ENCODE results near the gene CIB2.

CIB2 gene

DNA sequence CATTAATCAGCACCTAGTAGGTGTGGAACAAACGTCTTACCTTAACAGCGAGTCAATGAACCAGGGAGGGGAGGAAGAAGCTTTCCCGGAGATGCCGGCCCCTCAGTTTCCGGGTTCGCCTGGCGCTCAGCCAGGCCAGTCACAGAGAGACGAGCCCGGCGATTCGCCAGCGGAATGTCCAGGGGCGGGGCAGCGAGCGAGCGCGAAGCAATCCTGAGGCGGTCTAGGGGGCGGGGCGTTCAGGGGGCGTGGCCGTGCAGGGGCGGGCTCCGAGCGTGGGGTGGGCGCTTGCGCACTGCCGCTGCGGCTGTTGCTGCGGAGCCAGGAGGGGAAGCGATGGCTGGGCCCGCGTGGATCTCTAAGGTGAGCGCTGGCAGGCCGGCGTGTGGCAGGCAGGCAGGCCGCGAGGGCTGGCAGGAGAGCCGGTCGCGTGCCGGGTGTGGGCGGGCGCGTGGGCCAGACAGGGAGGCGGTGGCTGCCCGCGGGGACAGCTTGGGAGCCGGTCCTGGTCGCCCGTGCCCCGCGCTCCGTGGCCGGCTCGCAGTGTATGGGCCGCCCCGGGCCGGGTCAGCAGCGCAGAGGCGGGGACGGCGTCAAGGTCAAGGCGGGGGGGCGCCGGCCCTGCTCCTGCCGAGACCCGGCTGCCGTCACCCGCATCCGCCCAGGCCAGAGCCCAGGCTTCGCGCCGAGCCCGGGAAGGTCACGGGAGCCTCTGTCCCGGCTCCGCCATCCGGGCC lies 18.0 kb upstream of the CIB2 start, which contains the start of gene IDH3A:
TSS of gene IDH3A (plus strand) at position 295 of the 737 bp plus-strand sequence. CDS start at position 337, 42 bp downstream.
- peak; percentile 100 for DNase-seq

DNA sequence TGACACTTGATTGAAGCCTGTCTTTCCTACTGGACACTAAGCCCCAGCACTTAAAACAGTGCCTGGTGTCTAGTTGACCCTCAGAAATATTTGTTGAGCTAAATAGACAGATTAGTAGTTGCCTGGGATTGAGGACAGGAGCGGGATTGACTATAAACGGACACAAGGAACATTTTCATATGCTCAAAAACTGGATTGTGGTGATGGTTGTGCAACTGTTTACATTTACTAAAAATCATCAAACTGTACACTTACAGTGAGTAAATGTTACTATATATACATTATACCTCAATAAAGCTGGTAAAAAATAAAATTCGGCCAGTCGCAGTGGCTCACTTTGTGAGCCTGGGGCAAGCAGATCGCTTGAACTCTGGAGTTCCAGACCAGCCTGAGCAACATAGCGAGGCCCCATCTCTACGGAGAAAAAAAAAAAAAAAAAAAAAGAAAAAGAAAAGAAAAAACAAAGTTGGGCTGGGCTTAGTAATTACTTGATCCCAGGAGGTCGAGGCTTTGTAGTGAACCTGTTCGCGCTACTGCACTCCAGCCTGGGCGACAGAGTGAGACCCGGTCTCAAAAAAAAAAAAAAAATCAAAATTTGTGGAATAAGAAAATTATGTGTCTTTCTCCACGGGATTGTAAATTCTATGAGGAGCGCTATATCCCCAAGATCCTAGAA lies 17.3 kb upstream of the CIB2 start:
- no peak for DNase-seq

DNA sequence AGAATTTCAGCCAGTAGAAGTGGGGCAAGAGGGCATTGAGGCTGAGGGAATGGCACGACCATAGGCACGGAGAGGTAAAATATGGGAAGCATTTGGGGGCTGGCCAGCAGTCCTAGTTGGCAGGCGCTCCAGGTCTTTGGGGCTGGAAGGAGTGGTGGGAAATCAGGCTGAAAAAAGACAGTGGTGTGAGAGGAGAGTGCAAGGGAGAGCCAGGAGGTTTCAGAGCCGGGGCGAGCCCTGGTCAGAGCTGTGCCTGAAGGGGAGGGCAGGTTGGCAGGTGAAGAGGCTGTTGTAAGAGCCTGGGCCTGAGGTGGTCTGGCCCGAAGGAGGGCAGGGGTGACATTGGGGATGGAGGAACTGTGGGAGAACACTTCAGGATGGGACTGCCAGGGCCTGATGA lies 16.3 kb upstream of the CIB2 start:
- DNase-seq = no peak

DNA sequence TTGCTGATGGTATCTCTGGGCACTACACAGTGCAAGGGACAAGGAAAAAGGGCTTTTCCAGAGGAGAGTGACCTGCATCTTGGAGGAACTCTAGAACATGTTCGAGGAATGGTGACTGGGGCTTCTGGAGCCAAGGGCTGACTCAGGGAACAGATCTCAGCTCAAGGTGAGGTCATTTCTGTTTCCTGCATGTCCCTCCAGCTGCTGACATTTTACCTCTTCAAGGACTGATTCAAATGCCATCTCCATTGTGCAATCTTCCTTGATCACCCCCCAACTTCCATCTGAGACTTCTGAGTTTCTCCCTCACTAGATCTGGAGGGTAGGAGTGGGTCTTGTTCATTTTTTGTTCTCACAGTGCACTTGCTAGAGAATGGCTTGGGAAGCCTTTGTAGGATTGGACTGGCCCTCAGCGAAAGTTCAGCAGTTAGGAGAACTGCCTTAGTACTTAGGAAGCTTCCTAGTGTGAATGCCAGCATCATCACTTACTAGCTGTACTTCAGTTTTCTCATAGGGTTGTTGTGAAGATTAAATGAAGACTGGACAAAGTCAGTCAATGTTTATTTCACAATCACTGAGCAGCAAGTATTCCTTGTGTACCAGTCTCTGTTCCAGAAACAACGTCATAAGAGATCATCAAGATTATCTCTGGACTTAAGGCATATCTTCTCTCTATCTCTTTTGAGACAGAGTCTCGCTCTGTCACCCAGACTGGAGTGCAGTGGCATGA lies 15.3 kb upstream of the CIB2 start:
- no peak for DNase-seq

DNA sequence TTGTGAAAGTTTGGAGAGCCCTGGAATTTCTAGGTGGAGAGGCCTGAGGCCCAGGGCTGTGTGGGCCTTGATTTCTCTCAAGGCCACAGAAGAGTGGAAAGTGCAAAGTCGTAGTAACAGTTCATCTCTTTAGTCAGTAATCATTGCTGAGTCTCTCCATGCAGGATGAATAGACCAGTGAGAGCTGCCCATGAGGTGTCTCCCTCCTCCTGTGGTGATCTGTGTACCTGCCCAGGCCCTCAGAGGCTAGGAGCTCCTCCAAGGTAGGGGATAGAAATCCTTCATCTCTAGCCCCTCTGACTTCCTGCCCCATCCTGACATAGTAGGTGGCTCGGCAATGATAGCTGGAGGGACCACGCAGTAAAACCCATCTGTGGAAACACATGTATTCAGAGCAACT lies 11.1 kb upstream of the CIB2 start:
- no peak for DNase-seq

DNA sequence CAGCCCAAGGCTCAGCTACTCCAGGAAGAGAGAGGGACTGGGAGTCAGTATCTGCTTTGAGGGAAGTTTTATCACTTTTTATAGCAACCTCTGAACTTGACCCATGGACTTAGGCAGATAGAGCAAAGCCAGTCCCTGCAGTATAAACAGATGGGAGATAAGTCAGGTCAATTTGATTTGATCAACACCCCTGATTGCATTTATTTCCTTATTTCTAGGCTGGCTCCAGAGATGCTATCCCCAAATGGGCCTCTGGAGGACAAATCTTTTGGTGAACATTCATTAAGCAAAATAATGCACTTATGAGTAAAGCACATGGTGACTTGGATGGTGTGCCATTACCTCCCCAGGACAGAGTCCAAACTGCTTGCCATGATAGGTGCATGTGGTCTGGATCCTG lies 9.0 kb upstream of the CIB2 start:
- no peak for DNase-seq

DNA sequence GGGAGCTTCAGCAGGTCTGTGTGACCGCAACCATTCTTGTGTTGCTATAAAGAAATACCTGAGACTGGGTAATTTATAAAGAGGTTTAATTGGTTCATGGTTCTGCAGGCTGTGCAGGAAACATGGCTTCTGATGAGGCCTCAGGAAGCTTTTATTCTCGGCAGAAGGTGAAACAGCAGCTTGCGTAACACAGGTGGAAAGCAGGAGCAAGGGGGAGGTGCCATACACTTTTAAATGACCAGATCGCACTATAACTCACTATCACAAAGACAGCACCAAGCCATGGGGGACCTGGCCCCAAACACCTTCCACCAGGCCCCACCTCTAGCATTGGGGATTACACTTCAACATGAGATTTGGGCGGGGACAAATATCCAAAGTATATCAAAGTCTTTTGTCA lies 8.3 kb upstream of the CIB2 start:
- DNase-seq = no peak

DNA sequence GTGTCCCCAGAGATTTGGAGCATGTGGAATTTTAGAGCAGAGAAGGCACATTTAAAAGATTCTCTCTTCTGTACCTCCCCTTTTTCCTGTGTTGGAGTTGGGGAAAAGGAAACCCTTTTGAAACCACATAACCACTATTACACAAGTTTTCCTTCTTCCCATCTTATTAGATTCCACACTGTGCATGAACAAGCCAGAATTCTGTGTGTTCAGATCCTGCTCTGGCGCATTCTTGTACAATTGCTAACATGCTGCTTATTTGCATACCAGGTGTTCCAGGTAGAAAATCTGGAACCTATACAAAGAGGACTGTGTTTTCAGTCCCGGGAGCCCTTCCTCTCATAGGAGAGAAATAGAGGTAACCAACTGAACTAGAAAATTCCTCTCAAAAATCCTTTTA lies 2.6 kb upstream of the CIB2 start:
- DNase-seq = no peak

DNA sequence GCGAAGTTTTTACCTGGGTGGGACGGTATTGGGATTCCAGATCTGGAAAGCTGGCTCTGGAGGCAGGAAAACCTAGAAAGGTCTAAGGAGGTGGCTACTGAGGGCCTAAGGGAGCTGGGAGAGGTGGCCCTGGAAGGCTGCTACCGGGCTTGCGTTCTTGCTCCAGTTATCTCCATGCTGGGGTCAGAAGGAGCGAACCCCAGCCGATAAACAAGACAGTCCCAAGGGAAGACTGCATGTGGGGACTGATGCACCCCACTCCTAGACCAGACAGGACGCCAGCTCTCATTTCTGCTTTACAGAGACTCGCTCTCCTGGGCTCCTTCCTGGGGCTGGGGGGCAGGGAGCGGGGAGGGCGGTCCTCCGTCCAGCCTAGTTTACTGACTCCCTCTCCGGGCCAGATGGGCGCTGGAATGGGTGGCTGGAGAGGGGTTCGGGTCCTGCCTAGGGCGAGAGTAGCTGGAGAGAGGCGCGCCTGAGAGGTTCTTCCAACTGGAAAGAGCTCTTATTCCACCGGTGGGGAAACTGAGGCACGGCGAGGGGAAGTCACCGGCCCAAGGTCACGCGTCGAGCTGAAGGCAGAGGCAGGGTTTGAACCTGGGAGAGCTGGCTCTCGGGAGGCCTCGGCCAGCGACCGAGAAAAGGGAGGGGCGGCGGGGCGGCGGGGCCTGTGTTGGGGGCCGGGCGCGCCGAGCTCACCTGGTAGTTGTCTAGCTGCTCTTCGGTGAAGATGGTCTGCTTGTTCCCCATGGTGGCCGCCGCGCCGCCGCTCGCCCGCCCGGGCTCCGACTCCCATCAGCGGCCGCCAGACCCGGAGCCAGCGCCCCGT lies 565 bp downstream of the CIB2 start:
- peak; percentile 48 for DNase-seq

DNA sequence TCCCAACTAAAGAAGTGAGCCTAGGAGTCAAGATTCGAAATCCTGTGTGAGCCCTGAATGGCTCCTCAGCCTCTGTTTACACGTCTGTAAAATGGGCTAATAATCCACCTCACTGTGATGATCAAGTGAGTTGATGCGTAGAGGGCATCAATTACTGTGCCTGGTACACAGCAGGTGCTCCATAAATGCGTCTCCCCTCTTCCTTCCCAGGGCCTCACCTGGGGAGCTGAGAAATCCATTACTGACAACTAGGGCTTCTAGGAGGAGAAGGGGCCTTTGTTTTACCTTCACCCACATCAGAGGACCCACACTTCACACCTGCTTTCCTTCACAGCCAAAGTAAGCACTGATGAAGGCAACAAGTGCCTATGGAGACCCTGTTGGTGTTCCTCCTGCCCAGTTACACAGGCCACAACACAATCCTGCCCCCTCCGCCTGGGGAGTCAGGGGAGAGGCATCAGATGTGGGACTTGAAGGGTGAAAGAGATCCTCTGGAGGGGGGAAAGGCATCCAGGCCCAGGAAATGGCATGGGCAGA lies 1.4 kb downstream of the CIB2 start:
- DNase-seq = no peak

DNA sequence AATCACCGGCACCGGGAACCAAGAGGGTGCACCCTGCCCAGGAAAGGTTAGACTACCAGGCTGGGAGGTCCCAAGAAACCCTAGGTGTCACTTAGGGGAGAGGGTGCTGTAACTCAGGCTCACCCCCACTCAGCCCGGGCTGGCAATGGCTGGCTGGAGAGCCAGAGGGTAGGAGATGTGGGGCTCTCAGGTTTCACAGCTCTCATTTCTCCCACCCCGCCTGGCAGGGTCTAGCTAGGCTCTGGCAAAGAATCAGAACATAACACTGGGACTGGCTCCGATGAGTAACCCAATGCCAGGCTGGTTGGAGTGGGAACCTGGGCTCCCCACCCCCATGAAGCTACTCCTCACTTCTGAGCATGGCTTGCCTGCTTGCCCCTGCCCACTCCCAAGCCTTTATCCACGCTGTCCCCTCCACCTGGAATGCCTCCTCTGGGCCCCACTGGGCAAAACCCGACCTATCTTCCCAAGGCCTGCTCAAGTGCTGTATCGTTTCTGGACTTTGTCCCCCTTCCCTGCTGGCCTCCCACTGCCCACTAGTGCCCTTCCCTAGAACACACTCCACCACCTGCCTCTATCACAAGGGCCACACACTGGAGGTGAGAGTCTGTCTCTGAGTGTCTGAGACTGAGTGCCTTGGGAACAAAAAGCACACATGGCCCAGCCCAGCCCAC lies 2.0 kb downstream of the CIB2 start:
- no peak for DNase-seq

DNA sequence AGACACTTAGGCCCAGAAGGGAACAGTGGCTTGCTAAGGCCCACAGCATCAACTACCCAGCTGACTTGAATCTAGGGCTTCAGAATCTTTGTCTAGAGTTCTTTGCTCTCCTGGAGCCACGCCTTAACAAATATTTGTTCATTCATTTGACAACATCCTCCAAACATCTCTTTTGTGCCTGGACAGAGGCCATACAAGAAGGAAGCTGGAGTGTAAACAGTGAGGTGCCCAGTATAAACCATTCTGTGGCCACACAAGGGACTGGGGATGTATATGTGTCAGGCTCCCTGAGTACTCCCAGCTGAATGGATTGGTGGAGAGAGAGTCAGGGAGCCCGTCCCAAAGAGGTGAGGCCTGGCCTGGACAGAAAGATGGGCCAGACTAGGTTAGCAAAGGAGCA lies 3.4 kb downstream of the CIB2 start:
- DNase-seq = no peak

DNA sequence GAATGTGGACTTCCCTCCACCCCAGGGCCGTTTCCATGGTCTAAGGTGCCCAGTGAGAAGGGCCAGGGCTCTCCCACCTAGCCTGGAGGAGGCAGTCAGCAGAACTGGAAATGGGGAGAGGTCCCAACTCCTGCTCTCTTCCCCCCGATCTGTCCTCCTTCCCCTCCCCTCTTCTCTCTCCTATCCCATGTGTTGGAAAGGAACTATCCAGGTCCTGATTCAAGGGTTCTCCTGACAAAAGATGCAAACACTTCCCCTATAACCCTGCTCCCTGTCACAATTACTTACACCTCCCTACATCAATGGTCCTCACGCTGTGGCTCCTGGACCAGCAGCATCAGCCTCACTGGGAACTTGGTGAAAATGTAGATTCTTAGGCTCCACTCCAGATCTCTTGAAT lies 6.0 kb downstream of the CIB2 start:
- DNase-seq = no peak

DNA sequence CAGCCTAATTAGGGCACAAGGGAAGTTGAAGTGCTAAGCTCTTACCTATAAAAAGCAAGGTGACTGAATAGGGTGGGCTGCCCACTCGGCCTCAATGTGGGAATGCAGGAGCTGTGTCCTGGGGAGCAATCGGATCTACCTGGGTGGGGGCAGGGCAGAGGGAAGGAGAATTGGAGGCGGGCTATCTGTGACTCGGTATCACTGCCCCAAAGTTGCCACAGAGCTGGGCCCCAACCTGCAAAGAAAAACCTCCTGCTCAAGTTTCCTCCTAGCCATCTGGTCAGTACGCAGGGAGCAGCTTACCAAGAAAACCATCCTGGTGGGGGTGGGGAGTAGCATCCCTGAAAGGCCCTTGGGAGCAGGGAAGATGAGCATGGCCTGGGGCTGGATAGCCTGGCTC lies 10.7 kb downstream of the CIB2 start:
- DNase-seq = no peak

DNA sequence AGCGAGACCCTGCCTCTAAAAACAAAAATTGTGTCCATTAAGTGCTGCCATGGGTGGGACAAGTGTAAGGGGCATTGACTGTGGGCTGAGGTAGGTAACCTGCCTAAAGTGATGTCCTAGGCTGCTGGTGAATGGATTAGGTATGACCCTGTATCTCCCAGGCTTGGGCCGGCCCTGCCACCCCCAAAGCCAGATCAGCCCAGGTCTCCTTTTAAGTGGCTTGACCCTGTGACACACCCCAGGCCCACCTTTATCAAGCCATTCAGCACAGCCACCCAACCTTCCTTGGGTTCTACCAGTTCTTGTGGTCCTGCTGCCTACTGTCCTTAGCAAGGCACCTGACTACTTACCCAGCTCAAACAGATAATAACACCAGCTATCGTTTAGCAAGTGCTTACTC lies 18.7 kb downstream of the CIB2 start:
- no peak for DNase-seq

DNA sequence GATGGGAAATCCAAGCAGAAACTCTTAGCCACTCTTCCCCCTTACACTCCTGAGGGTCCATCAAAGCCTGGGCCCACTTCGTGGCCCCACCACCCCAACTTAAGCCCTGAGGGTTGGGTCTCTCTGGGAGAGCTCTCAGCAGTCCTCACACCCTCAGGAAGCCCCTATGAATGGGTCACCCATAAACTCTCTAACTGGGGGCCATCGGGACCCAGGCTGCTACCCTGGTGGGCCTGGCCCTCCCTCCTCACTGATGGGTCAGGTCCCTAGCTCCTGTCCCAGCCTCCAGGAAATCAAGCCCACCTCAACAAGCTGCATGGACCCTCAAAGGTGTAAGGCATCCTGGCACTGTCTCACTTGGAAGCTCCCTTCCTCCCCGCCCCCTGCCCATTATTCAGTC lies 19.5 kb downstream of the CIB2 start:
- no peak for DNase-seq

DNA sequence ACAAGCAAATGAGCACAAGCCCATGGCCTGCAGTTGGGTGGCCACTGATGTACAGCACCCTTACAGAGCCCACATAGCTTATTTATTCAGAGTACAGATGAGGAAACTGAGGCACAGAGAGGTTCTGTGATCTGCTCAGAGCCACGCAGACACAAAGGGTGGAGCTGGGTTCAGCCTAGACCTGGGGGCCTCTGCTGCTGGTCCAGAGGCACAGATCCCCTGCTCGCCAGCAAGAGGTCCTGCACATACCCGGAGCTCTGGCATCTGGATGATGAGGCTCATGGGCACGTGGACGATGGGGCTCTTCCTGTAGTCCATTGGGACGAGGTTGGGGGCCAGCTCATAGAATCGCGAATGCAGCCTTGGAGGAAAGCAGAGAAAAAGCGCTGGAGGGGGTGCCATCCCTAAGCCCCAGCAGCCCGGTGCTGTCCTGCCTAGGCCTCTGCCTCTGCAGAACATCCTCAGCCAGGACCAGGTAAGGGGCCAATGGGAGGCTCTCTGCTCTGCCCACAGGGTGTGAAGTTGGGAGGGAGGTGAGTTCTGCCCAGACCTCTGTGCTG lies 20.2 kb downstream of the CIB2 start:
- no peak for DNase-seq

DNA sequence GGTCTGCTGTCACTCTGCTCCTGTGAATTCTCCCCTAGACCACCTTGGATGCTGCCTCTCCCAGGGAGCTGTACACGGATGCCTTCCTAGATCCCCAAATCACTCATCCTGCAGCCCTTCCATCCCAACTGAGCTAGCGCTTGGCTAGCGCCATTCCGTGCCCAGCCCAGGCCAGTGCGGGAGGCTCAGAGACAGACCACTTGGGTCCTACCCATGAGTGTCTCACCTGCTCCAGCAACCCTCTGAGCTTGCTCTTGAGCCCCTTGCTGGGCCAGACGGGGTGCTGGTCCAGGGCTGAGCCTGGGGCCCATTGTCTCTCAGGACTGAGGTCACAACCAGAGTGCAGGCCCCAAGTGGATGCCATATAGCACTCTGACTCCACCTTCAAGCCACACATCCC lies 21.1 kb downstream of the CIB2 start:
- no peak for DNase-seq

DNA sequence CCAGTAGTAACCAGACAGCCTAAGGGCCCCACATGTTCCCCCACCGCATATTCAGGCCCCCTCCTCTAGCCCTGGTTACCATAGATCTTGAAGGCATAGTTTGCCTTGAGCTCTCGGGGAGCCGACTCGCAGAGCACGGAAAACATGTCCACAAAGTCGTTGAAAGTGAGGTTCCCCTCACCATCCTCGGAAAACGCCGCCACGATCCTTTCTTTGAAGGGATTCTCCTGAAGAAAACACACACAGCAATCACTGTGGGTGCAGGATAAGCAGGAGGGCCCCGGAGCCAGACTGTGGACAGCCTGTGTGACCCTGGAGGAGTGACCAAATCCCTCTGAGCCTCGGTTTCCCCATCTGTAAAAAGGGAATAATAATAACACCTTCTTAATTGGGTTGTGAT lies 22.1 kb downstream of the CIB2 start:
- DNase-seq = no peak

DNA sequence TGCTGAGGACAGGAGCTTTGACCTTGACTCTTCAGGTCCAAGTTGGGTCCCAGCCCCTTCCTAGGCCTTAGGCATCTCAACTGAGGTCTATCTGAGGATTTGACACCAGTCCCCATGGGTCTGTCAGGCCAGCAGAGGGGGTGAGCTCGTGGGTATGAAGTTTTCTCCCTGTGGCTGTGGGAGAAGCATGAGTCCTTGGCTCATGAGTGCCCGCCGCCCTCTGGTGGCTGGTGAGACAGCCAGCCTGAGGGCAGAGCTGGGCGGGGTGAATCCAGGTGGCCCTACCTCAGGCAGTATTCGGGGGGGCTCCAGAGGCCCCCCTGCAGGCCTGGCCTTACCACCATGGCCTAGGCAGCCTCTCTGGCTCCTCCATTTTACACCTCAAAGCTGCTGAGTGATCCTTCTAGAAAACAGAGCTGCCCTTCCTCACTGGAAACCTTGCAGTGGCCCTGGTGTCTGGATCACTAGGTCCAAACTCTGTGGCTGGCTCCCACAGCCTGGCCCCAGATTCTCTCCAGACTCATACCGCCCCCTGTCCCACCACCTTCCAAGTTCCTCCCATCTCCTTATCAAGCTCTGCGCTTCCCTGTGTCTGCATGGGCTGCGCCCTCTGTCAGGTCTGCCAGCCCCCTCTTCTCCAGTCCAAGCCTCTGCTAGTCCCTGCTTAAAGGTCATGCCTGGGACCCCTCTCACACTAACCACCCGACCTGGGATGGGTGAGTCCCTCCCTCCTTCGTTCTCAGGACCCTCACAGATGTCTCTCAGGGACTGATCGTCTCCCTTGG lies 22.8 kb downstream of the CIB2 start:
- peak; percentile 78 for DNase-seq

DNA sequence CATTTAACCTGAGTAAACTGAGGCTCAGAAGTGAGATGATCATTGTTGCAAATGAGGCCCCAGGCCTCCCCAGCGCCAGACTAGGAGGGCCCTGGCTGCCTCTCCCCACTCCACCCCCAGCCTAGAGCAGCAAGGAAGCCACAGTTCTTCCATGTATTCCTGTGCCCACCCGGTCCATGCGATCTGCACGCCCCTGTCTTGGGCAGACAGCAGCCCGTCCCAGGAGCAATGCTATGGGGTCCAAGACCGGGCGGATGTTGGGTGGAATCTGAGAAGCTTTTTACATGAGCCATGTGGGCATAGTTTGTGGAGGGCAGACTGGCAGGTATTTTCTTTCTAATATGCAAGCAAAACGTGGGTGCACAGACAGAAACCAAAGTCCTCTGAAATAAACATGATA lies 23.8 kb downstream of the CIB2 start:
- no peak for DNase-seq

Data from stimulated activated CD4-positive, alpha-beta T cell treated with anti-CD3 and anti-CD28 coated beads, Interleukin-12 subunit alpha, Interleukin-12 subunit beta, amount 100 ng/mL, for 4 hours (primary cell).